Inflammatory macrophage (primary cell): ENCODE measurements around the gene TMEM220.

Experiments
- DNase-seq, 2 donors: peaks; one replicate each; pipeline ENCODE4 v3.0.0-alpha.2; 2020 to 2022
- total RNA-seq, 18 experiments: gene quantifications; one replicate each; lab custom pipeline; 2026; ENCODE audit warnings: mixed read lengths in 6 of 18, inconsistent platforms in 2 of 18; lab: John Stamatoyannopoulos, UW

The TMEM220 gene
- 1.7 to 4.5 (median 3.0) reads per million in 18 experiments for total RNA-seq

DNA sequence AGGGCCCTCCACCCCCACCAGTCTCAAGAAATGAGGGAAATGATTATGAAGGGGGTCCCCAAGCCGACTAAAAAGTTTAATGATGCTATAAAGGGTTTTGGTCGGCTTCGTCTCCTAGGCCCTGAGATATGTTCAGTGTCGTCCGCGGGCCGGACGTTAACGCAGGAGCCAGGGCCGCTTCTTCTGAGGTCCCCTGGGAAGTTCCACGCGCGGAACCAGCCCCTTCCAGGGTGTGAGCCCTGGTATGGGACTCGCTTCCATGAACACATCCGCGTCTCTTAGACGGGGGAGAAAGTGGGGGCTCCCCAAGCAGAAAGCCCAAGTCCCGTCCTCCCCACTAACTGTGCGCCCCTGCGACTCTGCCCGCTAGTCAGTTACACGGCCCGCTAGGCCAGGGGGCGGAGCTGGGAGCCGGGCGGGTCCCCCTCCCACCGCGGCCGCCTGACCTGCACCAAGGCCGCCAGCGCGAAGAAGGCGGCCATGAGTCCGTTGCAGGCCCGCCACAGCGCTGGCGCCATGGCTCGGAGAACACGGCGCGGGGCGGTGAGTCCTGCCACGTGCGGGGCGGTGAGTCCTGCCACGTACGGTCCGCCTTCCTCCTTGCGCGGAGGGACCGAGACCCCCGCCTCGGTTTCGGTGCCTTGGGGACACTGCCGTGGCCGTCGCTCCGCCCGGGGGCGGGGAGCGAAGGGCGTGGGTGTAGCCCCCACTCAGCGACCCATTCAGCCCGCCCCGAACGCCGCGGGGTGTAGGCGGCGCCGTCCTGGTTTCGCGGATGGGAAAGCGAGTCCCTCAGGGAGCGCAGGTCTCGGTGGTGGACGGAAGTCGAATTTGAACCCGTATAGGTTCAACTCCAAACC lies at the start of gene TMEM220:
TSS of gene TMEM220 (minus strand) at position 690 of the 860 bp plus-strand sequence. CDS start at position 518, 172 bp downstream.
- peak; percentile 53 to 66 for DNase-seq

DNA sequence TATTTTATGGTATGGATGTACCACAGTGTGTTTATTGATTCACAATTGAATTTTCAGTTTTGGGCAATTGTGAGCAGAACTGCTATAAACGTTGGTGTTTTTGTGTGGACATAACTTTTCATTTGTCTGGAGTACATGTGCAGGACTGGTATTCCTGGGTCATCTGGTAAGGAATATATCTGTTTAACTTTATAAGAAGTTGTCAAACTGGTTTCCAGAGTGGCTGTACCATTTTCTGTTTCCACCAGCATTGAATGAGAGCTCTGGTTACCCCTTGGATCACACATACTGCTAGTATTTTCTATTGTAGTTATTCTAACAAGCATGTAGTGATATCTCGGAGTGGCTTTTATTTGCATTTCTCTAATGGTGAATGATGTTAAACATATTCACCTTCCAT lies 49.8 kb upstream of the TMEM220 start:
- DNase-seq, result no peak

DNA sequence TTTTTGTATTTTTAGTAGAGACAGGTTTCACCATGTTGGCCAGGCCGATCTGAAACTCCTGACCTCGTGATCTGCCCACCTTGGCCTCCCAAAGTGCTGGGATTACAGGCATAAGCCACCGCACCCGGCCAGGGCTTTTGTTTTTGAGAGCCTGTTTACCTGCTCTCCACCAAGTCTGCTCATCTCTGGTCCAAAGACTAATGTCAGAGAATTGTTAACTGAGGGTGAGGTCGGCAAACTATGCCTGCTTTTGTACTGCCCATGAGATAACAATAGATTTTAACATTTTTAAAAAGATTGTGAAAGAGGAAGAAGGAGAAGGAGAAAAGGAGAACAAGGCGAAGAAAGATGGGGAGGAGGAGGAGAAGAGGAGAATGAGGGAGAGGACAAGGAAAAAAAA lies 48.1 kb upstream of the TMEM220 start:
- DNase-seq, result no peak

DNA sequence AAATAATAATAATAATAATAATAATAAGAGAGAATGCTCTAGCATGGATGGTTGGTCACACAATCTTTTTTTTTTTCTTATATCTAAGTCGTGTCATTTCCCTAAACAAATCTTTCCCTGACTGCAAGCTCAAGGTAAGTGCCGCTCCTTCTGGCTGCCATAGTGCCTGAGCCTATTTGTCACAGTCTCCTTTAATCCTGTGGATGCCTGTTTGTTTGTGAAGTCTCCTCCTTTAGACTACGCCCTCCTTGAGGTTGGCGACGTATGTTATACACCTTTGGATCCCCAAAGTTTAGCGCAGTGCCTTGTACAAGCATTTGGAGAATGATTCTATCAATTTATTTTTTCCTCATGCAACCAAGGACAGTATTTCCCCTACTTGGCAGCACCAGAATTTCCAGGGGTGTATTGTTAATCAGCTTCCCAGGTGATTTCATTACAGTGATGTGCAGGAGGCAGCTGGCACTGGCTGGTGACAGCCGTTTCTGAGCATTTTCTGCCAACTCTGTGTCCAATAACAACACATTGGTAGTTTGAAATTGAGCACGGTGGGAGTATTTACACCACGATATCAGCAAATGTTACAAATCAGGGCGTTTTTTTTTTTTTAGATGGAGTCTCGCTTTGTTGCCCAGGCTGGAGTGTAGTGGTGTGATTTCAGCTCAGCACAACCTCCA lies 47.4 kb upstream of the TMEM220 start:
- DNase-seq, result no peak

DNA sequence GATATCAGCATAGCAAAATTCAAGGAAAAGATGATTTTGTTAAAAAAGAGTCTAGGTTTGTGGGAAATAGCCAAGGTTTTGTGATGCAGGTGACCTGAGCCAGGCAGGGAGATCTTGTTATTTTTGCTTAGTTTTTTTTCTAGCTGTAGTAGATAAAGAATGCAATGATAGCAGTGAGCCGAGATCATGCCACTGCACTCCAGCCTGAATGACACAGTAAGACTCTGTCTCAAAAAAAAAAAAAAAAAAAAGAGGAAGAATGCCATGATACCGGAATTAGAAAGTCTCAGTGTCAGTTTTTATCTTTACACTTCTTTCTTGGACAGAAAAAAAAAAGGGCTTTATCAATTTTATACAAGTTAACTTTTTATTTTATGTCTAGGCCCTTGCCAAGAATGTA lies 46.6 kb upstream of the TMEM220 start:
- DNase-seq, result peak; percentile 38 to 41

DNA sequence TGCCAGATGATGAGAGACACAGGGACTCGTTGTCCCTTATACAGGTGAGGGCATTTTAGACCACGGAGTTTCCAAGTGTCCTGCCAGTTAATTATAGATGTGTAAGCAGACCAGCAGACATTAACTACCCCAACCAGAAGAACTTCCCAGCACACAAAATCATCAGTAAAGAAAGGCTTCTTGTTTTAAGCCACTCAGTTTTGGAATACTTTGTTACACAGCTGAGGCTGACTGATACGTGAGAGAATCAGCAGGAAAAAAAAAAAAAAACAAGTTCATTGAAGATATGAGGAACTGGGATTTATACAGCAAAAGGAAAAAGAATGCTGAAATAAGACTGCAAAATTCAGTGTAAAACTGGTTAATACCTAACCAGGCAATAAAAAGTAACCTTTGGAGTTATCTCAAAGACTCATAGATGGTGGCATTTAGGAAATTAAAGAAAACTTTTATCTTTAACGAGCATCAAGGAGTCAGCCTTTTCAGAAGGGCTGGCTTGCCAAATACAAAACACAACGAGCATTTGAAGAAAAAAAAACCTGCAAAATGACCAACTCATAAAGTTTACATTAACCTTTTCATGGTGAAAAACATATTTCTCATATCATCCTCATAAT lies 46.0 kb upstream of the TMEM220 start:
- no peak for DNase-seq

DNA sequence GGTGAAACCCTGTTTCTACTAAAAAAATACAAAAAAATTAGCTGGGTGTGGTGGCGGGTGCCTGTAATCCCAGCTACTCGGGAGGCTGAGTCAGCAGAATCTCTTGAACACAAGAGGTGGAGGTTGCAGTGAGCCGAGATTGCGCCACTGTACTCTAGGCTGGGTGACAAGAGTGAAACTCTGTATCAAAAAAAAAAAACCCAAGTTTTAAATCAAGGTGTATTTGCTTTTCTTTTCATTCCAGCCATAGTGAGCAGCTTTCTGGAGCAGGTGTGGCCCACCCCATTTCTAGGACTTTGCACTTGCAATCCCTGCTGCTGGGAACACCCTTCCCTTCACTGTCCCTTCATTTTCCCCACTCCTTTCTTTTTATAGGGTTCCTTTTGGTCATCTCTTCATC lies 45.2 kb upstream of the TMEM220 start:
- DNase-seq, result no peak

DNA sequence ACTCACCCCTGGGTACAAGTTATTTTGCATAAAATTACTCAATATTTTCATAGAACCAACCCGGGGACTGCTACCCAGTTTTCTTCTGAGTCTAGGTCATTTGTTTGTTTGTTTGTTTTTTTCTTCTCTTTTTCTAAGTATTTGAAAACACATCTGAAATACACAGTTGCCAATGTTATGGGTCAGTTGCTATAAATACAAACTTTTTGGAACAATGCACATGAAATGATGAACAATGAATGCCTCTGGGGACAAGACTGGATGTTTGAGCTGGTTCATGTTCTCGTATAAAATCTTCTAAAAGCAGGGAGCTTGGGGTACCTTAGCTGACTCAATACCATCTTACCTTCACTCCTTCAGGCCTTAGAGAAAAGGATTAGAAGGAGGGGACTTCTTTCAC lies 43.6 kb upstream of the TMEM220 start:
- no peak for DNase-seq

DNA sequence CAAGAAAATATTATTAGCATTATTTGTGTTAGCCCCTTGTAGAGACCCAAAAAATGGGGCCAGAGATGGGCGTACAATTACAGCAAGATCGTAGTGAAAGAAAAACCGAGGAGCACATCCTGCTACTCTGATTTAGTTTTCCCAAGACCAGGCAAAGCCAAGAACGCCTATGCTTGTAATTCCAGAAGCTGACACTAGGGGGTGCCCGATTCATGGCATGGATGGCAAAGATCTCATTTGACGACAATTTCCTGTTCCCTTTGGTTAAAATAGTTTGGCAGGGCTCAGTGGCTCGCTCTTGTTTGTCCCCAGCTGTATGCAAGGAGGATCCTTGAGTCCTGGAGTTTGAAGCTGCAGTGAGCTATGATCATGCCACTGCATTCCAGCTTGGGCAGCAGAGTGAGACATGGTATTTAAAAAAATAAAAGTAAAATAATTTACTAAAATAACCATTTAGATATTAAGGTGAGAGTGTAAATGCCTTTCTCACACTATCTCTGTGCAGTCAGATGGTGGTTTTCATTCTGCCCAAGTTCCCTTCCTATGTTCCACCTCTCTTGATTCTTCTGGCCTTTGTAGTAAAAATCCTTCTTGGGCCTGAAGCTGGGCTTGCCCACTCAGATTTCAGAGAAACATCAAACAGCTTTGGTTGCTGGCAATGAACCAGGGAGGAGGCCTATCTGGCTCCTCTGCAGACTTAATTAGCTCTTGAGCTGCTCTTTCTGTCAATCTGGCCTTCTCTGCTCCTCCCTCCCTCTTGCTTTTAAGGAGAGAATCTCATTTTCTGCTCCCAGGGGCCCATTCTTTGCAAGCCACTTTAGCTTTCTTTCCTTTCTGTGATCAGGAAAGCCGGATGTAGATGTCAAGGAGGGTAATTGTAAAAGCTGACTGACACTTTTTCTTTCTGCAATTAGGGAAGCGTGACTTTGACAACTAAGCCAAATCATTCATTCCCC lies 42.9 kb upstream of the TMEM220 start:
- peak; percentile 82 to 83 for DNase-seq

DNA sequence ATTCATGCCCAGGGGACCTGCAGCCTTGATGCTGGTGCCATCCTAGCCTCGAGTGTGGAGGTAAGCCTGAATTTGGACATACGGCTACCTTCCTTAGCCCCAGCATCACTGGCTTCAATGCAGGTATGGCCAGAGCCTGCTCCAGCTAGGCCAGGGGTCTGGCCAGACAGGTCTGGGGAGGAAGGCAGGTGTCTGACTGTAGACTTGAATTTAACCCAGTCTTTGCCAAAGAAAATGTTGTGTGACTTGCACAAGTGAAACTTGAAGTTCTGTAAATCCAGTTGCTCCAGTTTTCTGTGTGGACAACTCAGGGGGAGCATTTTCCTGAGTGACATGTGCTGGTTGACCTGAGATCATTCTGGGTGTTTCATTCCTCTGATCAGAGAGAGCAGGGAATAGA lies 41.3 kb upstream of the TMEM220 start:
- no peak for DNase-seq

DNA sequence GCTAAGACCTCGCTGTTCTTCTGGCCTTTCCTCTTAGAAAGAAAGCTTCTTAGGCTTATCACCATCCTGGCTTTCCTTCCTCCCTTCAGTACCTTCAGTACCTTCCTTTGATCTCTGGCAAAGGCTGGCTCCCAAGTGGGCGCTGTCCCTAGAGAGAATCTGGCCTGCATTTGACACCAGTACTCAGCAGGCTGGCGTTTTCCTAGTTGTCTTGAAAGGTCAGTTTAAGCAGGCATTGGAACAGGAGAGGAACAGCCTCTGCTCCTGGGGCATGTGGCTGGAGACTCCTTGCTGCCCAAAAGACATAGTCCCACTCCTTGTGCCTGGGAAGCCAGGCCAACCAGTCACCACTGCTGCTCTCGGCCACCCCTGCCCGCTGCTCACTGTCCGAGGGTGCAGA lies 40.0 kb upstream of the TMEM220 start:
- DNase-seq, result no peak

DNA sequence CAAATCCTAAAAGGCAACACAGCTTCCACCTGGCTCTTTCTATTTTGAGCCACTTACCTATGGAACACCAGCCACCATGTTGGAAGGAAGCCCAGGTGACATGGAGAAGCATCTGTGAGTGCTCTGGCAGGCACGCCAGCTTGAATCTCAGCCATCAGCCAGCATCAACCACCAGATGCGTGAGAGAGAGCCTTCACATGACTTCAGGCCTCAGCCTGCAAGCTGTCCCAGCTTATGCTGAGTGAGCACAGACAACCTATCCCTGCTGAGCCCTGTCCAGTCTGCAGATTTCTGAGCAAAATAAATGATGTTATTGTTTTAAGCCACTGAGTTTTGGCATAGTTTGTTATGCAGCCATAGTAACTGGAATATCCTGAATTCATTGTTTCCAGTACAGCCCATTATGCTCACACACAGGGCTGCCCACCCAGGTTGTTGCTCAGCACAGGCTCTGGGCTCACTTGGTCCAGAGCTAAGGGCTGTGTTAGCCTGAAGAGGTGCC lies 39.0 kb upstream of the TMEM220 start:
- DNase-seq, result no peak

DNA sequence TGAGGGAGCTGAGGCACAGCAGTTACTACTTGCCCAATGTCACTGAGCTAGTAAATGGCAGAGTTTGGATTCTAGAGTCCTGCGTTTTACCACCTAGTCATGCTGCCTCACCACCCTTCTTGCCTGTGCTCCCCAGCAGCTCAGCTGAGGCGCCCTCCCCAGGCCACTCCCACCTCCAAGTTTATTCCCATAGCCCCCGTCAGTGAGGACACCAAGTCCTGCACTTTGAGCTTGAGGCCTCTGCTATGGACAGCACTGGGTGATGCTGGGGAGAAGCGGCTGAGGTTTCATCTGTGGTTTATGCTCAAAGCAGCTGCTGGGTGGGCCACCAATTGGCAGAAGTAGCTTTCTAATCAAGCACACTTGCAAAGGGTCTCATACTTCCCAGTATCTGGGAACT lies 37.4 kb upstream of the TMEM220 start:
- no peak for DNase-seq

DNA sequence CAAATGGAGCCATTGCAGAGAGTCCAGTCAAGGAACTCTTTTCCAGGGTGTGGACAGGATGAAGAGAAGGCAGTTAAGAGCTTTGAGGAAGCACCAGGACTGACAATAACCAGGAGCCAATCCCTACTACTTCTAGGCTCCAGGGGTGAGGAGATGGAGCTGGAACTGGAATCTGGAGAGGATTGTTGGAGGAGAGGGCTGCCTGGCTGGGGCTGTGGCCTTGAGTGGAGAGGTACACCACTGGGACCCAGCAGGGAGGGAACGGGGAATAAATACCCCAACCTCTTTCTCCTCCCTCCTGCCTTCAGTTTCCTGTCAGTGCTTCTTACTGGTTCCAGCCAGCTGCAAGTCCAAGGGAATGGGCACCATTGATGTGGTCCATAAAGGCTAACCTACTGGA lies 32.2 kb upstream of the TMEM220 start:
- no peak for DNase-seq

DNA sequence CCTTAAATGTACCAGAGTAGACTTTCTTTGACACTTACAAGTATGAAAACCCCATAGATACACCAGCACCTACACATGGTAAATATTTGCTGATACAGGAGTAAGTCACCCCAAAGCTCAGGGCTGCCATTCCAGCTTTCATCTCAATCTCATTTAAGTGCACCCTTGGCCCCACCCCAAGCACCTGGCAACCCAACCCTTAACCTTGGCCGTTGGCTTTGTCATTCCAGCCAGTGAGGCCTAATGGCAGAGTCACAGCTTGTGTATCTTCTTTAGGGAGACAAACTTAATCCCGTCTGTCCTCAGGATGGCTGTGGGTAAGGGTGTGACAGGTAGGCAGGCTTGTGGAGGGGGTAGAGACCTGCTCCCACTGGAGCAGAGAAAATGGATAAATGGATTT lies 31.5 kb upstream of the TMEM220 start:
- no peak for DNase-seq

DNA sequence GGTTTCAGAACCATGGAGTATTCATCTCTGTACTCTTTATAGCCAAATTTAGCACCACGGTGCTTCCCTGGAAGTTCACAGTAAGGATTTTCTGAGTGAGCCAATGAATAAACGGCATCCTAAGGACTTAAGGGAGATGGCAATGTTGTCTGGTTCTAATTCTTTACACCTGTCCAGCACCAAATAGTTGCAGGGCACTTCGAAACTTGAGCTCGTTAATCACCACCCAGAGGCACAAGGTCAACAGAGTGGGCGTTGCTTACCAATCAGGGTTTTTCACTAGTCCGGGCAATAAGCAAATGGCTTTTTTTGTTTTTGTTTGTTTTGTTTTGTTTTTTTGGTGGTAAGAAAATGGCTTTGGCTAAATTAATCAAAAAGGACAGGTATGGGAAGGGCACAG lies 28.2 kb upstream of the TMEM220 start:
- no peak for DNase-seq

DNA sequence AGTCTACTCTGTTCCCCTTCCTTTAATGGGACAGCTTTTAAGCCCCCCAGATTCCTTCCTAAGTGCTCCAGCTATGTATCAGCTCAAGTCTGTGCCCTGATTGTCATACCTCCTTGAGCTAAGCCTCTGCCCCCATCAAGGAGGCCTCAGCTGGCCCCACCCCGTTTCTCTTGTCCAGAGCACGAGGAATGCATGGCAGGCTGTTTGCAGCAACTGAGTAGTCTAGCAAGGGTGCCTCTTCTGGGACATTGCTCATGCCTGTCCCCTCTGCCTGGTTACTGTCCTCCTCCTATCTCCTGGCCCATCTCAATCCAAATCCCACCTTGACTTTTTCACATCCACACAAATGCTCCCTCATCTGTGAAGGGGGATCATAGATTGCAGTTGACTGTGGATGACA lies 27.8 kb upstream of the TMEM220 start:
- no peak for DNase-seq

DNA sequence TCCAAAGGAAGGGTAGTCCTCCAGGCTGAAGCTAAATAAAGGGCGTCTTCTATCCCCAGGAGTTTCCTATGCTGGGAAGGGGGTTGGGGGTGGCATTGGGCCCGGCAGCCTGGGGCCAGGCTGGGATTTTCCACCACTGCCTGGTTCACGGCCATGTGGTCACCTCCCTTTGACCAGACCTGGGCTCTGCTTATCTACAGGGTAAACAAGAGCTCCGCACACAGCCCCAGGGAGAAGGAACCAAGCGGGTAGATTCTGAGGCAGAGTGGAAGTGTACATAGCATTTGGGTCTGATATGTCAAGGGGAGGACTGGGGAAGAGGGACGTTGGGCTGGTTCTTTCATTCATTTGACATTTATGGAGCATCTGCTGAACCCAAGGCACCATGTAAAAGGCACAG lies 27.2 kb upstream of the TMEM220 start:
- no peak for DNase-seq

DNA sequence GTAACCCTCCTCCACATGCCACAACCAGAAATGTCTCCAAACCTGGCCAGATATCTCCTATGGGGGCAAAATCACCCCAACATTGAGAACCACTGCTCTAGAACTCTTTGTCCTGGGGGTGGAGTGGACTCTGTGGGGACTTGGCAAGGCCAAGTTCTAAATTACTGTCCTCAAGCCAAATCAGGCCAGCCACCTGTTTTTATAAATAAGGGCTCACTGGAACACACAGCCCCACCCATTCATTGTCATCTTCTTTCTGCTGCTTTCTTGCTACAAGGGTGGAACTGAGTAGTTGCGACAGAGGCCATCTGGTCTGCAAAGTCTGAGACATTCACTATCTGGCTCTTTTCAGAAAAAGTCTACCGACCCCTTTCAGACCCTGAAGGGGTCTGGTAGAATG lies 26.8 kb upstream of the TMEM220 start:
- no peak for DNase-seq

DNA sequence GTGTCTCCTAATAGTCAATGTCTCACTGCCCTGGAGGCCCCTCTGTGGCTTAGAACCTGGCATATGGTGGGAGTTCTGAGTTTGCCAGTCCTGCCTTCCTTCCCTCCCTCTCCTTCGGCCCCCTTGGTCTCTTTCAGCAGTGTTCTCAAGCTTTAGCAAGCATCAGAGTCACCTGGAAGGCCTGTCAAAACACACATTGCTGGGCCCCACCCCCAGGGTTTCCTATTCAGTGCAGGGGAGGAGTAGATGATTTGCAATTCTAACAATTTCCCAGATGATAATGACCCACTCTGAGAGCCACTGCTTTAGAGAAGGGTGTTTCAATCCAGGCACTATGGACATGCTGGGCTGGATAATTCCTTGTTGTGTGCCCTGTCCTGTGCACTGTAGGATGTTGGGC lies 26.4 kb upstream of the TMEM220 start:
- no peak for DNase-seq

DNA sequence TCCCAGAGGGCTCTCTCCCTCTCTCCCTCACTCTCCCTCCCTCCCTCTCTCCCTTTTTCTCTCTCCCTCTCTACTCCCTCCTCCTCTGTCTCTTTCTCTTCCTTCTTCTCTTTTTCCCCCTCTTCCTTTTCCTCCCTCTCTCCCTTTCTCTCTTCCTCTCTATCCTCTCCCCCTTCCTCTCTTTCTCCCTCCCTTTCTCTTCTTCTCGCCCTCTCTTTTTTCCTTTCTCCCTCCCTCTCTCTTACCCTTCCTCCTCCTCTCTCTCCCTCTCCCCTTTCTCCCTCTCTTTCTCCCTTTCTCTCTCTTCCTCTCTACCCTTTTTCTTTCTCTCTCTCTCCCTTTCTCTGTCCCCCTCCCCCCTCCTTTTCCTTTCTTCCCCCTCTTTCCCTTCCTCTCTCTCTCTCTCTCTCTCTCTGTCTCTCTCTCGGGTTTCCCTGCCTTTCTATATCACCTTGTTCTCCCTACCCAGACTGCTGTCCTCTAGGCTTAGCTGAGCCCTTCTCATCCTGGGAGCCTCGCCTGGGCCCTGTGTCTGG lies 25.8 kb upstream of the TMEM220 start:
- DNase-seq, result no peak
